Head of caudate nucleus (tissue), 42 donors: ENCODE measurements around the gene MYO1C.
"Not testable (repeated sequence)": the region's sequence is repeated elsewhere in the genome, so short reads cannot be mapped to it uniquely, and the experiment has no call there.

Source experiments
- DNase-seq, 42 donors: peaks; one replicate each; pipeline versions ENCODE4 v3.0.0 to v3.0.0-alpha.2; 2020 to 2021; ENCODE audit warnings: mixed read lengths in 7 of 42
- intact Hi-C: fragments of 100-400 bp; cut with DNase I; formaldehyde crosslinking; loops from one replicate; pipeline ENCODE4 v1.15.0; 2022

MYO1C gene

DNA sequence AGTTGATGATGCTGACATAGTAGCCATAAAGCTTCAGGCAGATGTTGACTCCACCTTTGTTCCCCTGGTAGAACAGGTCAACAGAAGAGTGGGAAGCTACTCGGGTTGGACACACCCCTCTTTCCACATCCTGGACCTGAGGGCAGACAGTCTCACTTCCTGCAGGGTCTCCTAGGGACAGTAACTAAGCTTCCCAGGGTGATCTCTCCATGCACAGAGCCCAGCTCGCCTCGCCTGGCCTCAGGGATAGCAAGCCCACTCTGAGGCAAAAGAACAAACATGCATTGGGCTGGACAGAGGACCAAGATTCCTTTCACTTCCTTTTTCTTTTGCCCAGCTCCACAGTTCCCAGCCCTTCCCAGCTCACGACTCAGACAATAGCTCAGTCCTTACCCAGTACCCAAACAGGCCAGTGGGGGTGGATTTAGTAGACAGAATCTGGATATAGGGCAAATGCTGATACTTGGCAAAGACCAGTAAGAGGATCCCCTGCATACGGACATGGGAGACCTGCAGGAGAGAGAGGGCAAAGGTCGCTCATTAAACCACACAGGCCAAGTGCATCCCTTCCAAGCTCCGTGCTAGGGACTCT, 16.9 kb upstream of the MYO1C start:
- DNase-seq = no peak
- intact Hi-C loops = no loop called here

DNA sequence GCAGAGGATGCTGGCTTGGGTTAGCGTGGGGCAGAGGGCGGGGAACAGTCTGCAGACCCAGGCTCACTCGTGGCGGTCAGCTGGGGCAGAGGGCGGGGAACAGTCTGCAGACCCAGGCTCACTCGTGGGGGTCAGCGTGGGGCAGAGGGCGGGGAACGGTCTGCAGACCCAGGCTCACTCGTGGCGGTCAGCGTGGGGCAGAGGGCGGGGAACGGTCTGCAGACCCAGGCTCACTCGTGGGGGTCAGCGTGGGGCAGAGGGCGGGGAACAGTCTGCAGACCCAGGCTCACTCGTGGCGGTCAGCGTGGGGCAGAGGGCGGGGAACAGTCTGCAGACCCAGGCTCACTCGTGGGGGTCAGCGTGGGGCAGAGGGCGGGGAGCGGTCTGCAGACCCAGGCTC, 16.2 kb upstream of the MYO1C start:
- DNase-seq, intact Hi-C loops: not testable (repeated sequence)

DNA sequence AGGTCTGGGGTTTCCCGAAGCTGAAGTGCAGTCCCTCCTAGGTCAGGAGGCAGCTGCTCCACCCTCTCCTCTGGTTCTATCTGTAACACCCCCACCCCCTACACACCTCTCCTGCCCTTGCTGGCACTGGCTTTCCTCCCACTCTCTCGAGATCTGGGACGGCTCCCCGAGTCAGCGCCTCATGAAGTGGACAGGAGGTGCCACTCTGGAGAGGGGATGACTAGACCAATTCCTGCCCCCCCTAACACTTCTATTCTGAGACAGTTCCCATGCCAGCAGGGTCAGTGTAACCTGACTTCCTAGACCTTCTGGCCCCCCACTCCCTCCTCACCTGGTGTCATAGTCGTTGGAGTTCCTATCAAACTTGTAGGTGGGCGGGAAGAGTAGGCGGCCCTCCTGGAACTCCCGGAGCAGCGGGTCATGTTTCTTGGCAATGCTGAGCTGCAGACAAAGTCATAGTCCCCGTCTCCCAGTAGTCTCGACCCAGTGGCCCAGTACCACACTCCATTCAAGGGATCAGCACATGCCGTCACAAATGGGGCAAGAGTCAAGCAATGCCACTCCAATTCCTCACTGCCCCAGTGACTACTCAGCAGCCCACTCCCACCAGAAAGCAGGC, 14.3 kb upstream of the MYO1C start:
- intact Hi-C loops = no loop called here

DNA sequence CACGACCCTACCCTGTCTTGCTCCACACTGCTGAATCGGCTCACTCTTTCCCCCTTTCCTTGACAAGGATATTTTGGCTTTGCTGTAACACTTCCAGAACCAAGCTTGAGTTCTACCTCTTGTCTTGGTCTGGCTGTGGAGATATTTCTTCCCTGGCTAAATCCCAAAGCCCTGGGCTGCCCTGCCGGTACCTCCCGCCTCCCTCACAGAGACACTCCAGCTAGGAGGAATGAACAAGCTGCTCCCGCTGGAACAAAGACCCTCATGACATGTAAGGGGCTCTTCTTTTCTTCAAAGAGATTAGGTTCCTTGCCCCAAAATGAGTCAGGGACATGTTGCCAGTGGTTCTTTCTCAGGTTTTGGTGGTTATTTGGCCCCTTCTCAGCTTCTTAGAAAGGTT, 13.1 kb upstream of the MYO1C start:
- intact Hi-C loops = no loop called here
- DNase-seq = no peak

More for the DNA sequence above, 14.3 kb upstream of the MYO1C start:
- no peak for DNase-seq

DNA sequence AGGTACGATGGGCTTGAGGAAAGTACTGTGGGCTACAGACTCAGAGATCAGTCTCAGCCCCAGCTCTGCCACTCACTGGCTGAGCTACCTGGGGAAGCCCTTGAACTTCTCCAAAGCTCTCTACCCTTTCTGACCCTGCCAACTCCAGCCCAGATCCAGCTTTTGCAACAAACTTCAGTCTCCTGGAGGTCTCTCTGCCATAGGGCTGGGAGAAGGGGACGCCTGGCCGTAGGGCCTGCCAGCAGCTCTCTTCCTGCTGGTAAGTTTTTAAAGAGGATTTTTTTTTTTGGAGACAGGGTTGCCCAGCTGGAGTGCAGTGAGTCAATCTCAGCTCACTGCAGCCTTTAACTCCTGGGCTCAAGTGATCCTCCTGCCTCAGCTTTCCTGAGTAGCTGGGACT, 12.4 kb upstream of the MYO1C start:
- intact Hi-C loops = no loop called here
- DNase-seq = no peak

DNA sequence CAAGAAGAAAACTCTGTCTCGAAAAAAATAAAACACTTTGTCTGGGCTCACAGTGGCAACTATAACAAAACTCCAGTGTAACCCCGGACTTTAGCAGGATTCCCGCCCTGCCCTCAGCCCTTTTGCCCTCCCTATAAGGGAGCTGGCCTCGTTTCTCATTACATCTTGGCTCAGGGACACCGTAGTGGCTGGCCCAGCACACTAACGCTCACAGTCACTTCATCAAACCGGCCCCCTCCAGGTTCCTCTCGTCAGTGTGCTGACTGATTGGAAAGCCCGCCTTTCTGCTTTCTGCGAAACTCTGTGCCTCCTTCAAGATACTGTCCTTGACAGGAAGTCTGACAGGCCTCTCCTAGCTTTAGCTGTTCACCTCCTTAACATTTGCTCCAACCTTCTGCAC, 11.2 kb upstream of the MYO1C start:
- intact Hi-C loops = no loop called here
- DNase-seq = no peak

DNA sequence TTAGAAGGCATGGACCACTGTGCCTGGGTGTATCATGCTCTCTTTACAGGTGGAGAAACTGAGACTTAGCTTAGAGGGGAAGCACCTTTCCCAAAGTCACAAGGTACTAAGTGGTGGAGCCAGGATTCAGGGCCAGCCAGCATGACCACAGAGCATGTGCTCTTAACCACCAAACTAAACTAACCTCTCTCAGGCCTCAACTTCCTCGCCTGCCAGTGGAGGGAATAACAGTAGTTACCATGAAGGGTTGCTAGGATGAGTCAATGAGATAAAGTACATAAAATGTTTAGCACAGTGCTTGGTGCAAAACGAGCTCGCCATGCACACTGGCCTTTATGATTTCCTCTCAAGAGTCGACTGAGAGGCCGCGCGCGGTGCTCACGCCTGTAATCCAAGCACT, 6.4 kb upstream of the MYO1C start:
- intact Hi-C loops = no loop called here

DNA sequence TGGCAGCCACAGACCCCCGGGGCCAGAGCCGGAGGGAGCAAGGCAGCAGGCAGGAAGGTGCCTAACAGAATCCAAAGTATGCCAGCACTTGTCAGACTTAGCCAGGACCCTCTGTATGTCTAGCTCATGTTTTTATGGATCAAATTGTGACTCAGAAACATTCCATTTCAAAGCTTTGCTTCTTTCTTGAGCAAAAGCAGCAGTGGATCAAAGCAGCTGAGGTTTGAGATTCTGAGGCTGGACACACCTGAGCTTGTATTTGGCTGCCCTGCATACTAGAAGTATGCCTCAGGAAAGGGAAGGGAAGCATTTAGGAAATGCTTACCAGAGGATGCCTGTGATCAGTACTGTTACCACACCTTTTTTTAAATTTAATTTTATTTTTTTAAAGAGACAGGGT, 5.7 kb upstream of the MYO1C start:
- no peak for DNase-seq

More for the DNA sequence above, 6.4 kb upstream of the MYO1C start:
- DNase-seq = no peak

DNA sequence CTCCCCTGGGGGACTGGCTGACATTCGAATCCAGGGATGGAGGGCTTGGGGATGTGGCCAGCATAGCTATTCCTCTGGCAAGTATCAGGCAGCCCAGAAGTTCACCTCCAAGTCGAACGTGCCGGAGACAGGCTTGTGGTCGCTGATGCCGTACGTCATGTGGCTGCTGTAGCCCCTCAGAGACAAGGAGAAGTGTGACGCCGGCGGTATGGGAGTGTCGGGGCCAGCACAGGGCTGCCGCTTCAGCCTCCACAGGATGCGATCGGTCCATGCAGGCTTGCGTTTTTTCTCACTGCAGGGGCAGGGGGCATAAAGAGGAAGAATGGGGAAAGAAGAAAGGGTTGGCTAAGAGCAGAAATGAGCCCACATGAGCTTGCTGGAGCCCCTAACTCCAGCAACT, 5.3 kb upstream of the MYO1C start:
- intact Hi-C loops = no loop called here
- no peak for DNase-seq

More for the DNA sequence above, 5.7 kb upstream of the MYO1C start:
- intact Hi-C loops = no loop called here

DNA sequence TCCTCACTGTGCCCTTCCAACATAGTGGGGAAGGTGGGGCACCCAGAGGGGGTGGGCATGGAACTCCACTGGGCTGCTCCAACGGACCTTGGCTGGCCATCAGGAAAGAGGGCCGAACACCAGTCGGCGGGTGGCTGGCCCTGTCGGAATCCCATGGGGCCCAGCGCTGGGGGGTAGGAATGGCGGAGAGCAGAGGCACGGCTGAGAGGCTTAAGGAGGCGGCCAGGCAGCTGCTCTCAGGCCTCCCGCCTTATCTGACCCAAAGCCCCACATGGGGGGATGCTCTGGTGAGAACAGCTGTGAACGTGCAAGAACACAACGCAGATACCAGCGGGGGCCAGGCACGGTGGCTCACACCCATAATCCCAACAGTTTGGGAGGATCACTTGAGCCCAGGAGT, 4.4 kb upstream of the MYO1C start:
- intact Hi-C loops = no loop called here
- no peak for DNase-seq

DNA sequence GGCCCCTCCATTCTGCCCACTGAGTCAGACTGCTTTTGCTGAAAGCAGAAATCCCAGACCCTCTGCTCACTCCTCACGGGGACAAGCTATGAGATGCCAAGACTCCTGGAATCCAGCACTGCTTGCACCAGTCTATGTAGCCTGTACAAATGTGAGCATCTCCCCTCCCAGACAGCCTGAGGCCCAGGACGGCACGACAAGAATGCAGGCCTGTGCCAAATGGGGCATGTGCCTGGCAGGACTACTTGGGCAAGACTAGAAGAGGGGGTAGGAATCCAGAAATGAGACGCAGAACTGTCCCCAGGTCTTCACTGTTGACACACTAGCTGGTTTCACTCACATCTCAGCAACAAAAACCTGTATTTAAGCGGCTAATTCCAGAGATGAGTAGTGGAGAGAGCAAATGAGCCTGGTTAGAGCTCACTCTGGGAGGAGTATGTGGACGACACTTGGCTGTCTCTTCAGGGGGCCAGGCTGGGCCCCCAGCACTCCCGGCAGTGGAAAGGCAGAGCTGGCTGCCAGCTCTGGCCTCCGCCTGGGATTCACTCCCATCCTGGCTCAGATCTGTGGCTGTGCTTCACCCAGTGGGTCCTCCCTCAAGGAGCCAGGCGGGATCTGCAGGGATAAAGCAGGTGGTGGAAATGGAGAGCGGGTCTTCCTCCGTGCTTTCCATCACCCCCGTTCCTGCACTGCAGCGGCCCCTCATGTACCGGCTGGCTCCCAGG, 2.9 kb upstream of the MYO1C start:
- intact Hi-C loops = no loop called here
- DNase-seq = no peak

DNA sequence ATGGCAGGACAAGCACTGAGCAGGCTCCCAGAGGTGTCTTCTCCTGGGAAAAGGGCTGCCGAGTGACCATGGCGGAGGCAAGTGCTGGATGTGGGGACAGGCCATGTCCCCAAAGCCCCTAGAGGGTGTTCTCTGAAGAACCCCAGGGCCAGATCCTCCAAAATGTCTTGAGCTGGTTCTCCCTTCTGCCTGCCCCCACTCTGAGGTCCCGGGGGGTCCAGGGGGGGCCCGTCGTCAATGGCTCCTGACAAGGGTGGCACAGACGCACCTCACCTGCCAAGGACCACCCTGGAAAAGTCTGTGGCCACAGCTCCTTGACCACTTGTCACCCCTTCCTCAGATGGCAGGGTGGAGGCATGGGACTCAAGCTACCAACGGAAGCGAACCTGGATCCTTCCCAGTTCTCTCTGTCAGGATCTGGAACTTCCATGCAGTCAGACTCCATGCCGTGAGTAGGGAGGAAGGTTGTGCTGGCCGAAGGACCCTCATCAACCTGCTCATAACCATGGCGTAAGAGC, 2.3 kb upstream of the MYO1C start:
- intact Hi-C loops = no loop called here
- DNase-seq = no peak

DNA sequence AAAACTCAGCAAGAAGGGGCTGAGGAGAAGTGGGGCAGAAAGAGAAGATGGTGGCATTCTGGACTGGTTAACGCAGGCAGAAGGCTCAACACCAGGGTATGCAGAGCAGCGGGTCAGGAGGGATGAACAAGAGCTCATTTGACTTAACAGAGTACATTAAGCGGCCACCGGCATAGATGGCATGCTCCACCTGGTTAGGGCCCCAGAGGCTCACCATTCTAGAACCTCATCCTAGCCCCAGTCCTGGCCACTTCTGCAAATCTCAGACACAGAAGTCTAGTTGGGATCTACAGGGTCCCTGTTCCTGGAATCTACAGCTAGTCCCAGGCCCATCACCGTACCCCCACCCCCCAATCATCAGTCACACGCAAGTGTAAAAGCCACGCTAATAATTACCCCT, 1.7 kb upstream of the MYO1C start:
- intact Hi-C loops = no loop called here
- no peak for DNase-seq

DNA sequence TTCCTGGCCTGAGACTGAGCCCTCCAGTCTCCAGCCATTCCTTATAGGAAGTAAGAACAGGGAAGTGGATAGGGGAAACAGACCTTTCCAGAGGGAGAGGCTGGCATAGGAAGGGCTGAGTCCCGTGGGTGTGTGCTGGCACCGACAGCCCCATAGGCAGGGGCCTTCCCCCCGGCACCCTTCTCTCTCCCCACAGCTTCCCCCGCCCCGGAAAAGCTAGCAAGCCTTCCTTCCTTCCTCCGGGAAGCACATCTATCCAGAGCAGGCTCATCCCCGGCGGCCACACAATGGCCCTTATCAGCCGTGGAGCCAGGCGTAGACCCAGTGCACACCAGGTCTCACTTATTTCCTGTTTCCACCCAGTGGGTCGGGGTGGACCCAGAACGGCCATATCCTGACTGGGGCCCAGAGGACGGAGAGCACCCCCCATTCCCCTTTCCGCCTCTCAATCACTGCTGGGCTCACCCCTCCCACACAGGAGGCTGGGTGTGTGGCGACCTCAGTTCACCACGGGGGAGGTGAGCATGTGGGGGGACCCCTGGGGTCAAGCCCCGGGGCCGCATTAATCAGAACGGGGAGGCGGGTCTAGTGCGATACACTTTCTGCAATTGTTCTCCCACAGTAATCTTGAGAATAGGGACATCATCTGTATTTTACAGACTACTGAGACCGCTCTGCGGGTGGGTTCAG, 950 bp upstream of the MYO1C start:
- intact Hi-C loops = no loop called here

DNA sequence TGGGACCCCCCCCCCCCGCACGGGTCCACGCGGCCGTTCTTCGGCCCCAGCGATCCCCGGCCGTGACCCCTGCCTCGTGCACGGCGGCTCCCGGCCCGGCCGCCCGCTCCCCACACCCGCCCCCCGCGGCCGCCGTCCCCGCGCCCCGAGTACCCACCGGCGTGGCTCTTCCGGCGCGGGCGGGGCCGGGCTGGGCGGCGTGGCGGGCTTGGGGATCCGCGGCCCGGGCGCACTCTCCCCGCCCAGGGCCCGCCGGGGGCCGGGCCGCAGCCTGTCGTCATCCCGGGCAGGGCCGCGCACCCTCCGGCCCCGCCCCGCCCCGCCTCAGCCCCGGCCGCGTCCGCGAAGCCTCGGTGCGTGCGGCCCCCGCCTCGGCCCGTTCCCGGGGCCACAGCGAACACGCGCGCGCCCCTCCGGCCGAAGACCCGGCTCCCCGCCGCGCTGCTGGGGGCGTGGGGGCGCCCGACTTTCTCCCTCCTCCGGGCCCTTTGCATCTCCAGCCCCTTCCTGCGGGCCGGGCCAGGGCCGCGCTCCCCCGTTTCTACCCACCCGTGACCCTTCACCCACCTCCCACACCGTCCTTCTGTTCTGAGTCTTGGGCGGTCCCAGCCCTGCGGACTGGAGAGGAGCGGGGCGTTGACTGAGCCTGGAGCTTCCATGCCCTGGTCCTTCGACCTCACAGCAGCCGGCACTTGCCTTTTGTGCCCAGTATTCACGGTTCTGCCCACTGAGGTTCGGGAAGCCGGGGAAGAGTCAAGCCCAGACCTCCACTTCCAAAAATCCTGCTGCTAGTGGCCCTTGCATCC, 840 bp downstream of the MYO1C start:
- DNase-seq = peak in 34 of 42 donors; percentile 25 to 79 (median 49)
- intact Hi-C loops = no loop called here

More for the DNA sequence above, 950 bp upstream of the MYO1C start:
- no peak for DNase-seq

DNA sequence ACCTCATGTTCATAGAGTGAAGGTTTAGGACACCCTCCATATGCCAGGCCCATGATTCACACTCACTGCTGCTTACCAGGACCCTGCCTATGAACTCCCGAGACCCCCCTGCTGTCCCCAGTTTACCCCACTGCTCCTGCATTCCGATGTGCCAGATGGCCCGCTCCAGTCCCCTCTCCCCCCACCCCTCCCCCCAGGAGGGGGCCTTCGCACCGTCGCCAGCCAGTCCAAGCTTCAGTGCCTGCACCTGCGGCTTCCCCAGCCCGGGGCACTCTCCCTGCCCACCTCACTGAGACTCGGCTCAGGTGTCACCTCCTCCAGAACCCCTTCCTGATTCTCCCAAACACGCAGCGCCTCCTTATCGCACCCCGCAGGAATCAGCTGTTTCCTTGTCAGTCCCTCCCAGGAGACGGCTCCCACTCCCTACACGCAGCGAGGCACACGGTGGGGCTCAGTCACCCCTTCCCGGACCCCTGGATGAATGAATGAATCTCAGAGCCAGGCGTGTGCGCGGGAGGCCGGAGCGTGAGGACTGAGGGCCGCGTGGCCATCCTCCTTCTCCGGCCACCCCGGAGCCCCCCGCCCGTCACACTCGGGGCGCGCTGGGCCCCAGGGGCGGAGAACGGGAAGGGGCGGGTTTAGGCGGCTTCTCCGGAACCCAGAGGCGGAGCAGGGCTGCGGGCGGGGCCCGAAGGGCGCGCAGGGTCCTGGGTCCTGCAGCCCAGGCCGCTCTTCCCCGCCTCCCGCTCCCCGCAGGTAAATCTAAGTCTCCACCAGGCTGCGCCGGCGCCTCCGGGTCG, 1.6 kb downstream of the MYO1C start:
- intact Hi-C loops = no loop called here
- DNase-seq = peak in 39 of 42 donors; percentile 25 to 77 (median 56)

DNA sequence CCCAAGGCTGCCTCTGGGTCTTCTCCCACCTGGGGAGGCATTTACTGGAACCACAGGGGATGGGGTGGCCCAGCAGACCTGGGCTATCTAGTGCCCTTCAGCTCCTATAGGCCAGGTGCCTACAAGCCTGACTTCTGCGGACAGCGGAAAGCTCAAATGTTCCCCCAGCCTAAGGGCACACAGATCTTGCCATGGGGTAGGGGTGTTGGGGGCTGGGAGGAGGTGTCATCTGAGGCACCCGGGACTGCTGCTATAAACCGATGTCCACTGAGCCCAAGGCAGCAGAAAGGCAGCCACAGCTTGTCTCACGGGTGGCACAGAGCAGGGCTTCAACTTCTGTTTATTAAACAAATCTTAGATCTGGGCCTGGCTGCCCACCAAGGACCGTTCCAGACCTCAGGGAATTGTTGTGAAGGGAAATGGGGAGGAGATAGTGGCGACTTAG, 3.6 kb downstream of the MYO1C start:
- intact Hi-C loops = no loop called here
- no peak for DNase-seq
